GM23338 (cell line): ENCODE results near the gene AOAH. TPM values are rescaled to one million over a fixed set of nuclear protein-coding genes. Genes with fewer than 3 reads are reported as not detected.

Source experiments
- ATAC-seq: fragments of 200-7000 bp; cut with Tn5 transposase; 3 replicates; pipeline ENCODE4 v1.9.1; 2020
- DNase-seq: peaks from one replicate; pipeline ENCODE4 v3.0.0-alpha.2; 2015; ENCODE audit warnings: low spot score
- H2AFZ ChIP-seq: fragments of 200-600 bp; sonication (generic); 2 replicates; pipeline ENCODE4 v1.8.0; 2016; ENCODE audit warnings: antibody characterized with exemption, mild to moderate bottlenecking, moderate library complexity
- H3F3A ChIP-seq: fragments of 200-600 bp; sonication (generic); replicated peaks from 2 replicates; pipeline ENCODE4 v1.8.0; 2017; ENCODE audit warnings: antibody characterized with exemption, mixed run types, low read depth
- H3K27ac ChIP-seq: fragments of 200-600 bp; sonication (generic); 2 replicates; pipeline ENCODE4 v1.6.1; 2016; ENCODE audit warnings: low read depth
- H3K27me3 ChIP-seq: fragments of 200-600 bp; sonication (generic); 2 replicates; pipeline ENCODE4 v1.8.0; 2016; ENCODE audit warnings: mild to moderate bottlenecking, mixed run types, moderate library complexity; ENCODE audit not compliant: insufficient read depth
- H3K36me3 ChIP-seq: fragments of 200-600 bp; sonication (generic); 2 replicates; pipeline ENCODE4 v1.8.0; 2016; ENCODE audit warnings: mild to moderate bottlenecking; ENCODE audit not compliant: insufficient read depth
- H3K4me1 ChIP-seq: fragments of 200-600 bp; sonication (generic); 2 replicates; pipeline ENCODE4 v1.8.0; 2016; ENCODE audit warnings: mild to moderate bottlenecking, moderate library complexity; ENCODE audit not compliant: insufficient read depth
- H3K4me2 ChIP-seq: fragments of 200-600 bp; sonication (generic); 2 replicates; pipeline ENCODE4 v1.7.1; 2017; ENCODE audit warnings: mixed run types
- H3K4me3 ChIP-seq: fragments of 200-600 bp; sonication (generic); 2 replicates; pipeline ENCODE4 v1.6.1; 2016; ENCODE audit warnings: mixed run types
- H3K79me2 ChIP-seq: fragments of 200-600 bp; sonication (generic); replicated peaks from 2 replicates; pipeline ENCODE4 v1.8.0; 2017; ENCODE audit warnings: mild to moderate bottlenecking; ENCODE audit not compliant: insufficient read depth
- H3K9me2 ChIP-seq: fragments of 200-600 bp; sonication (generic); 2 replicates; pipeline ENCODE4 v1.8.0; 2017; ENCODE audit not compliant: insufficient read depth
- H4K20me1 ChIP-seq: fragments of 200-600 bp; sonication (generic); replicated peaks from 2 replicates; pipeline ENCODE4 v1.8.0; 2017; ENCODE audit warnings: mild to moderate bottlenecking; ENCODE audit not compliant: insufficient read depth
- H3K27ac Mint-ChIP-seq: 2 replicates; pipeline ENCODE4 v1.8.0; 2020; ENCODE audit warnings: inconsistent platforms, mild to moderate bottlenecking, moderate library complexity, mixed read lengths
- H3K27me3 Mint-ChIP-seq: 3 replicates; pipeline ENCODE4 v1.8.0; 2022; ENCODE audit warnings: low read depth, mild to moderate bottlenecking, moderate library complexity, mixed read lengths, inconsistent platforms; ENCODE audit not compliant: insufficient read depth, poor library complexity
- H3K36me3 Mint-ChIP-seq: 3 replicates; pipeline ENCODE4 v1.8.0; 2021; ENCODE audit warnings: low read depth, mild to moderate bottlenecking, inconsistent platforms, moderate library complexity, mixed read lengths
- H3K4me1 Mint-ChIP-seq: 3 replicates; pipeline ENCODE4 v1.8.0; 2020; ENCODE audit warnings: mild to moderate bottlenecking, inconsistent platforms, mixed read lengths
- H3K4me3 Mint-ChIP-seq: 3 replicates; pipeline ENCODE4 v1.8.0; 2021; ENCODE audit warnings: moderate library complexity, mild to moderate bottlenecking, inconsistent platforms, mixed read lengths
- H3K9me3 Mint-ChIP-seq: 3 replicates; pipeline ENCODE4 v1.8.0; 2020; ENCODE audit warnings: moderate library complexity, mild to moderate bottlenecking, inconsistent platforms, mixed read lengths
- CTCF ChIP-seq, 2 experiments: fragments of 200-600 bp in 1 of 2; sonication (generic) in 1 of 2; conservative IDR thresholded peaks; 2 replicates each; pipeline versions ENCODE4 v1.5.1 to v1.6.1; 2016 to 2017; ENCODE audit warnings: antibody characterized with exemption in 2 of 2, low read depth in 2 of 2, mild to moderate bottlenecking in 2 of 2, moderate library complexity in 1 of 2
- EZH2 ChIP-seq: fragments of 200-600 bp; sonication (generic); IDR thresholded peaks from one replicate; pipeline ENCODE4 v1.8.0; 2017; ENCODE audit warnings: antibody characterized with exemption, mild to moderate bottlenecking, low read depth; ENCODE audit not compliant: unreplicated experiment
- POLR2AphosphoS5 ChIP-seq: IDR thresholded peaks from 2 replicates; pipeline ENCODE4 v1.6.1; 2016; ENCODE audit warnings: antibody characterized with exemption, low read depth
- ZNF462 ChIP-seq: fragments of 250-450 bp; sonication (Bioruptor Pico); IDR thresholded peaks from 2 replicates; pipeline ENCODE4 v1.5.0; 2020; ENCODE audit warnings: mild to moderate bottlenecking, moderate library complexity
- polyA plus RNA-seq: library from polyadenylated mRNA; unstranded; fragments of >200 nt; fragmentation: Nextera tagmentation; extraction: Ambion mirVana; gene quantifications from 2 replicates; pipeline ENCODE4 v1.2.1, GENCODE V29; 2016
- total RNA-seq: library from RNA; depleted of rRNA; stranded (reverse); fragments of >200 nt; shearing (Covaris generic); gene quantifications from 2 replicates; pipeline ENCODE4 v1.2.3, GENCODE V29; 2014
- TF ChIP-seq, protein P1 (sequence below): IDR thresholded peaks from one replicate; pipeline ENCODE4 v1.6.1; 2018; ENCODE audit warnings: antibody characterized with exemption; ENCODE audit not compliant: unreplicated experiment

The AOAH gene
- total and polyA plus RNA-seq, 2 experiments from 2014 or later = not detected

DNA sequence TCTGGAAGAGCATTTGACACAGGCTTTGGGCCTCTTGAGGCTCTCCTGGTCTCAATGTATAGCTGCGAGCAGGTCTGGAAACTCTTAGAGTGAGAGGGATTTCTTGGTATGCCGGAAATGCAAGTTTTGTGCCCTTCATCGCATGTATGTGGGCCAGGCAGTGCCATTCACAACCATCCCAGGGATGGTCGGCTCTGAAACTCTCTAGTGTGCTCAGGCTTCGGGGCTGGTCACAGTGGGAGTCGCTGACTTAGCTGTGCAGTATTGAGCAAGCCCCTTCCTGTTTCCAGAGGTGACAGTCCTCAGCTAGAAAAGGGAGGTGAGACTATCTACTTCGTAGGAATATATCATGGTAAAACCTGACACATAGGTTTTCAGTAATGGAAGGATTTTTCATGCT lies 2.0 kb upstream of the AOAH start (continued):
- TF ChIP-seq CTCF (conservative IDR thresholded peaks at IDR 0.05; ENCODE audit: low read depth in 2 of 2) (no peak), POLR2AphosphoS5 (no peak)

- no peak for ATAC-seq
- H3K36me3 Mint-ChIP-seq = no peaks in the 10 kb centered on the region
- TF ChIP-seq, protein P1, sequence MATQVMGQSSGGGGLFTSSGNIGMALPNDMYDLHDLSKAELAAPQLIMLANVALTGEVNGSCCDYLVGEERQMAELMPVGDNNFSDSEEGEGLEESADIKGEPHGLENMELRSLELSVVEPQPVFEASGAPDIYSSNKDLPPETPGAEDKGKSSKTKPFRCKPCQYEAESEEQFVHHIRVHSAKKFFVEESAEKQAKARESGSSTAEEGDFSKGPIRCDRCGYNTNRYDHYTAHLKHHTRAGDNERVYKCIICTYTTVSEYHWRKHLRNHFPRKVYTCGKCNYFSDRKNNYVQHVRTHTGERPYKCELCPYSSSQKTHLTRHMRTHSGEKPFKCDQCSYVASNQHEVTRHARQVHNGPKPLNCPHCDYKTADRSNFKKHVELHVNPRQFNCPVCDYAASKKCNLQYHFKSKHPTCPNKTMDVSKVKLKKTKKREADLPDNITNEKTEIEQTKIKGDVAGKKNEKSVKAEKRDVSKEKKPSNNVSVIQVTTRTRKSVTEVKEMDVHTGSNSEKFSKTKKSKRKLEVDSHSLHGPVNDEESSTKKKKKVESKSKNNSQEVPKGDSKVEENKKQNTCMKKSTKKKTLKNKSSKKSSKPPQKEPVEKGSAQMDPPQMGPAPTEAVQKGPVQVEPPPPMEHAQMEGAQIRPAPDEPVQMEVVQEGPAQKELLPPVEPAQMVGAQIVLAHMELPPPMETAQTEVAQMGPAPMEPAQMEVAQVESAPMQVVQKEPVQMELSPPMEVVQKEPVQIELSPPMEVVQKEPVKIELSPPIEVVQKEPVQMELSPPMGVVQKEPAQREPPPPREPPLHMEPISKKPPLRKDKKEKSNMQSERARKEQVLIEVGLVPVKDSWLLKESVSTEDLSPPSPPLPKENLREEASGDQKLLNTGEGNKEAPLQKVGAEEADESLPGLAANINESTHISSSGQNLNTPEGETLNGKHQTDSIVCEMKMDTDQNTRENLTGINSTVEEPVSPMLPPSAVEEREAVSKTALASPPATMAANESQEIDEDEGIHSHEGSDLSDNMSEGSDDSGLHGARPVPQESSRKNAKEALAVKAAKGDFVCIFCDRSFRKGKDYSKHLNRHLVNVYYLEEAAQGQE = no peak
- TF ChIP-seq EZH2 = no peak
- no peak for TF ChIP-seq ZNF462 (CRISPR knock-in tag)
Observed at GRCh38 chr7:36724996-36725395, 702 bp upstream of the AOAH start.

More at GRCh38 chr7:36724996-36725395, 702 bp upstream of the AOAH start:
- no peak for DNase-seq
- Histone ChIP-seq H3K79me2 (no peaks in the 10 kb centered on the region), H2AFZ (no peak overlapping the region), H3K4me2 (no peak overlapping the region), H3F3A (no peaks in the 10 kb centered on the region), H3K36me3 (no peaks in the 10 kb centered on the region), H3K9me2 (peaks cover 9% of the 10 kb centered on the region; the same call in 1 of the 2 replicates), H3K27me3 (no peaks in the 10 kb centered on the region), H4K20me1 (no peaks in the 10 kb centered on the region), H3K4me3 (no peak overlapping the region), H3K4me1 (no peaks in the 10 kb centered on the region), H3K27ac (no peak overlapping the region)
- no peak overlapping the region for H3K4me3 Mint-ChIP-seq
- no peaks in the 10 kb centered on the region; the same call in 2 of the 3 replicates for H3K4me1 Mint-ChIP-seq
- H3K9me3 Mint-ChIP-seq = no peaks in the 10 kb centered on the region; the same call in 2 of the 3 replicates
- peaks cover 2% of the 10 kb centered on the region for H3K27me3 Mint-ChIP-seq
- H3K27ac Mint-ChIP-seq = no peak overlapping the region
